ENCODE measurements around the gene ASS1. TPM values are rescaled to one million over a fixed set of nuclear protein-coding genes. Genes with fewer than 3 reads are reported as not detected.

Gene ASS1
- total RNA-seq, 1 donor from 2014 or later, result 71.3 TPM

- peak; percentile 58 for DNase-seq
- H3K9me3 ChIP-seq (replicated peaks), result no peaks in the 10 kb centered on the region
- peak overlapping the region; percentile 92 for H3K27ac ChIP-seq (replicated peaks)
- intact Hi-C loops (cut with micrococcal nuclease), result no loop called here
- no peak overlapping the region for H3K4me3 ChIP-seq
- no peak for TF ChIP-seq CTCF (IDR thresholded peaks at IDR 0.05; ENCODE audit: borderline replicate concordance)
- no peaks in the 10 kb centered on the region for H3K27me3 ChIP-seq (ENCODE audit: low read depth)
- H3K36me3 ChIP-seq, result no peaks in the 10 kb centered on the region
- peaks cover 58% of the 10 kb centered on the region for H3K4me1 ChIP-seq
Measured at GRCh38 chr9:130453487-130453886, 8.7 kb downstream of the ASS1 start.

- Histone ChIP-seq H3K4me3 (no peak overlapping the region), H3K27me3 (ENCODE audit: low read depth) (no peaks in the 10 kb centered on the region), H3K9me3 (replicated peaks) (no peaks in the 10 kb centered on the region), H3K27ac (replicated peaks) (peak overlapping the region; percentile 92), H3K4me1 (peaks cover 58% of the 10 kb centered on the region), H3K36me3 (no peaks in the 10 kb centered on the region)
- intact Hi-C loops (cut with micrococcal nuclease), result no loop called here
- DNase-seq, result no peak
- no peak for TF ChIP-seq CTCF (IDR thresholded peaks at IDR 0.05; ENCODE audit: borderline replicate concordance)
Measured at GRCh38 chr9:130454096-130454811, 9.5 kb downstream of the ASS1 start.

- no peaks in the 10 kb centered on the region for H3K27me3 ChIP-seq (ENCODE audit: low read depth)
- no peak overlapping the region for H3K4me3 ChIP-seq
- peaks cover 58% of the 10 kb centered on the region for H3K4me1 ChIP-seq
- H3K27ac ChIP-seq (replicated peaks), result no peak overlapping the region
- no peak for TF ChIP-seq CTCF (IDR thresholded peaks at IDR 0.05; ENCODE audit: borderline replicate concordance)
- intact Hi-C loops (cut with micrococcal nuclease), result no loop called here
- DNase-seq, result no peak
- H3K36me3 ChIP-seq, result no peaks in the 10 kb centered on the region
- no peaks in the 10 kb centered on the region for H3K9me3 ChIP-seq (replicated peaks)
Measured at GRCh38 chr9:130454812-130455325, 10.1 kb downstream of the ASS1 start.

GRCh38 chr9:130458027-130458803 is 13.5 kb downstream of the ASS1 start:
- Histone ChIP-seq H3K4me1 (peaks cover 30% of the 10 kb centered on the region), H3K9me3 (replicated peaks) (no peaks in the 10 kb centered on the region), H3K36me3 (no peaks in the 10 kb centered on the region), H3K27ac (replicated peaks) (no peak overlapping the region), H3K4me3 (no peak overlapping the region), H3K27me3 (ENCODE audit: low read depth) (no peaks in the 10 kb centered on the region)
- intact Hi-C loops (cut with micrococcal nuclease), result no loop called here
- no peak for TF ChIP-seq CTCF (IDR thresholded peaks at IDR 0.05; ENCODE audit: borderline replicate concordance)
- DNase-seq, result no peak

- intact Hi-C loops (cut with micrococcal nuclease), result no loop called here
- no peak overlapping the region for H3K4me3 ChIP-seq
- H3K36me3 ChIP-seq, result peaks cover 4% of the 10 kb centered on the region
- no peak for TF ChIP-seq CTCF (IDR thresholded peaks at IDR 0.05; ENCODE audit: borderline replicate concordance)
- no peak for DNase-seq
- H3K27ac ChIP-seq (replicated peaks), result no peak overlapping the region
- peaks cover 25% of the 10 kb centered on the region for H3K4me1 ChIP-seq
- no peaks in the 10 kb centered on the region for H3K27me3 ChIP-seq (ENCODE audit: low read depth)
- no peaks in the 10 kb centered on the region for H3K9me3 ChIP-seq (replicated peaks)
Measured at GRCh38 chr9:130458804-130459067, 14.0 kb downstream of the ASS1 start.
